Progenitor cell of endocrine pancreas (in vitro differentiated cells): Measurements from ENCODE around the gene MECP2. TPM values are rescaled to one million over a fixed set of nuclear protein-coding genes. Genes with fewer than 3 reads are reported as not detected.

Experiments used
- DNase-seq: peaks from one replicate; pipeline ENCODE4 v3.0.0; 2021; ENCODE audit warnings: low spot score; ENCODE audit not compliant: unreplicated experiment
- H3K27ac Mint-ChIP-seq: 2 replicates; pipeline ENCODE4 v1.8.0; 2021; ENCODE audit warnings: mild to moderate bottlenecking, moderate library complexity, mixed read lengths
- H3K27me3 Mint-ChIP-seq: 2 replicates; pipeline ENCODE4 v1.8.0; 2021; ENCODE audit warnings: mixed read lengths
- H3K36me3 Mint-ChIP-seq: 2 replicates; pipeline ENCODE4 v1.8.0; 2022; ENCODE audit warnings: mixed read lengths; ENCODE audit not compliant: insufficient read depth
- H3K4me1 Mint-ChIP-seq: 2 replicates; pipeline ENCODE4 v1.8.0; 2021; ENCODE audit warnings: low read depth, mixed read lengths
- H3K4me3 Mint-ChIP-seq: 2 replicates; pipeline ENCODE4 v1.8.0; 2021; ENCODE audit warnings: low read depth, mild to moderate bottlenecking, moderate library complexity, mixed read lengths
- H3K9me3 Mint-ChIP-seq: 2 replicates; pipeline ENCODE4 v1.8.0; 2021; ENCODE audit warnings: low read depth, mixed read lengths
- total RNA-seq: library from RNA; stranded (reverse); gene quantifications from 2 replicates; pipeline ENCODE4 v1.2.1, GENCODE V29; 2021
- TF ChIP-seq, protein P1 (sequence below): fragments of 200-600 bp; sonication (generic); IDR thresholded peaks from one replicate; pipeline ENCODE4 v1.5.0; 2021; ENCODE audit warnings: antibody characterized with exemption, mild to moderate bottlenecking; ENCODE audit not compliant: unreplicated experiment

Gene MECP2
- total RNA-seq, 1 donor from 2014 or later: 47.6 TPM

DNA sequence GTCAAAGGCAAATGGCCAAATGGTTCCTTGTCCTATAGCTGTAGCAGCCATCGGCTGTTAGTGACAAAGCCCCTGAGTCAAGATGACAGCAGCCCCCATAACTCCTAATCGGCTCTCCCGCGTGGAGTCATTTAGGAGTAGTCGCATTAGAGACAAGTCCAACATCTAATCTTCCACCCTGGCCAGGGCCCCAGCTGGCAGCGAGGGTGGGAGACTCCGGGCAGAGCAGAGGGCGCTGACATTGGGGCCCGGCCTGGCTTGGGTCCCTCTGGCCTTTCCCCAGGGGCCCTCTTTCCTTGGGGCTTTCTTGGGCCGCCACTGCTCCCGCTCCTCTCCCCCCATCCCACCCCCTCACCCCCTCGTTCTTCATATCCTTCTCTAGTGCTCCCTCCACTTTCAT is 42.7 kb upstream of the MECP2 start:
- Mint-ChIP-seq H3K9me3 (peaks cover 14% of the 10 kb centered on the region), H3K27me3 (peaks cover 10% of the 10 kb centered on the region)
- DNase-seq: no peak

DNA sequence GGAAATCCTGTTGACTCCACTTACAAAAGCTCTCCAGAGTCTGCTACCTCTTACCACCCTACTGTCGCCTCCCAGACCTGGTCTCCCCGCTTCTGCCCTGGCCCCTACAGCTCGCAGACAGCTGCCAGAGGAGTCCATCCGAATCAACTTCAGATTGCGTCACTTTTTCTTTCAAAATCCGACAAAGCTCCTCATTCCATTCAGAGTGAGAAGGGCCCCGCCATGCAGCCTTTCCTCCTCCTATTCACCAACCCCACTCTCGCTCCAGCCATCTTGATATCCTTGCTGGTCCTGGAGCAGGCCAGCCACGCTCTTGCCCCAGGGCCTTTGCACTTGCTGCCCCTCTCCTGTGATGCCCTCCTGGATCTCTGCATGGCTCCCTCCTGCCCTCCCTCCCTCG is 41.3 kb upstream of the MECP2 start:
- Mint-ChIP-seq H3K4me1 (peaks cover 2% of the 10 kb centered on the region), H3K36me3 (peaks cover 2% of the 10 kb centered on the region), H3K27me3 (peaks cover 10% of the 10 kb centered on the region), H3K27ac (no peak overlapping the region), H3K4me3 (no peak overlapping the region), H3K9me3 (peaks cover 14% of the 10 kb centered on the region)
- no peak for DNase-seq
- TF ChIP-seq, protein P1, sequence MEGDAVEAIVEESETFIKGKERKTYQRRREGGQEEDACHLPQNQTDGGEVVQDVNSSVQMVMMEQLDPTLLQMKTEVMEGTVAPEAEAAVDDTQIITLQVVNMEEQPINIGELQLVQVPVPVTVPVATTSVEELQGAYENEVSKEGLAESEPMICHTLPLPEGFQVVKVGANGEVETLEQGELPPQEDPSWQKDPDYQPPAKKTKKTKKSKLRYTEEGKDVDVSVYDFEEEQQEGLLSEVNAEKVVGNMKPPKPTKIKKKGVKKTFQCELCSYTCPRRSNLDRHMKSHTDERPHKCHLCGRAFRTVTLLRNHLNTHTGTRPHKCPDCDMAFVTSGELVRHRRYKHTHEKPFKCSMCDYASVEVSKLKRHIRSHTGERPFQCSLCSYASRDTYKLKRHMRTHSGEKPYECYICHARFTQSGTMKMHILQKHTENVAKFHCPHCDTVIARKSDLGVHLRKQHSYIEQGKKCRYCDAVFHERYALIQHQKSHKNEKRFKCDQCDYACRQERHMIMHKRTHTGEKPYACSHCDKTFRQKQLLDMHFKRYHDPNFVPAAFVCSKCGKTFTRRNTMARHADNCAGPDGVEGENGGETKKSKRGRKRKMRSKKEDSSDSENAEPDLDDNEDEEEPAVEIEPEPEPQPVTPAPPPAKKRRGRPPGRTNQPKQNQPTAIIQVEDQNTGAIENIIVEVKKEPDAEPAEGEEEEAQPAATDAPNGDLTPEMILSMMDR: no peak

More for the DNA sequence above, 42.7 kb upstream of the MECP2 start:
- no peak overlapping the region for H3K4me3 Mint-ChIP-seq
- TF ChIP-seq, protein P1: no peak
- H3K4me1 Mint-ChIP-seq: peaks cover 2% of the 10 kb centered on the region
- H3K36me3 Mint-ChIP-seq: peaks cover 2% of the 10 kb centered on the region
- H3K27ac Mint-ChIP-seq: no peak overlapping the region

DNA sequence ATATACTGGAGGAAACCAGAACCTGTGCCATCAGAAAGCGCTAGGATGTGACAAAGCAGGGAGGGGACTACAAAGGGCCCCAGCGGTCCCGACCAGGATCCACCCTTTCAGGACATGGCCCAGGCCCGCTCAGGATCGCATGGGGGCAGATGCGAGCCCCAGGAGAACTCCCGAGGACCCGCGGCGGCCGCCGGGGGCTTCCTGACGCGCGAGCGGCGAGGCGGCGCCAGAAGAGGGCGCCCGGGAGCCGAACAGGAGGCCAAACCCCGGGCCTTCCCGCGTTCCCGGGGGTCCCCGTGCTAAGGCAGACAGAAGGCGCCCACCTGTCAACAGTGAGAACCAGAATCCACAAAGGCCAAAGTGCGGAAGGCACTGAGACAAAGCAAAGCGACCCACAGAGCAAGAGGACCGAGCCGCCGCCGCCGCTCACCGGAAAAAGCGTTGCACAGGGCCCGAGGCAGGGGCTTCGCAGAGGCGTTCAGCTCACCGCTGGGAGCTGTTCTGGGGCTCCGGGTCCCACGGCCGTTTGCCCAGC is 39.2 kb upstream of the MECP2 start:
- TF ChIP-seq, protein P1: peak; percentile 78
- Mint-ChIP-seq H3K27ac (peak overlapping the region; percentile 33), H3K9me3 (peaks cover 14% of the 10 kb centered on the region), H3K36me3 (peaks cover 2% of the 10 kb centered on the region), H3K4me1 (peaks cover 2% of the 10 kb centered on the region), H3K4me3 (peak overlapping the region; percentile 45), H3K27me3 (peaks cover 10% of the 10 kb centered on the region)
- peak; percentile 67 for DNase-seq

DNA sequence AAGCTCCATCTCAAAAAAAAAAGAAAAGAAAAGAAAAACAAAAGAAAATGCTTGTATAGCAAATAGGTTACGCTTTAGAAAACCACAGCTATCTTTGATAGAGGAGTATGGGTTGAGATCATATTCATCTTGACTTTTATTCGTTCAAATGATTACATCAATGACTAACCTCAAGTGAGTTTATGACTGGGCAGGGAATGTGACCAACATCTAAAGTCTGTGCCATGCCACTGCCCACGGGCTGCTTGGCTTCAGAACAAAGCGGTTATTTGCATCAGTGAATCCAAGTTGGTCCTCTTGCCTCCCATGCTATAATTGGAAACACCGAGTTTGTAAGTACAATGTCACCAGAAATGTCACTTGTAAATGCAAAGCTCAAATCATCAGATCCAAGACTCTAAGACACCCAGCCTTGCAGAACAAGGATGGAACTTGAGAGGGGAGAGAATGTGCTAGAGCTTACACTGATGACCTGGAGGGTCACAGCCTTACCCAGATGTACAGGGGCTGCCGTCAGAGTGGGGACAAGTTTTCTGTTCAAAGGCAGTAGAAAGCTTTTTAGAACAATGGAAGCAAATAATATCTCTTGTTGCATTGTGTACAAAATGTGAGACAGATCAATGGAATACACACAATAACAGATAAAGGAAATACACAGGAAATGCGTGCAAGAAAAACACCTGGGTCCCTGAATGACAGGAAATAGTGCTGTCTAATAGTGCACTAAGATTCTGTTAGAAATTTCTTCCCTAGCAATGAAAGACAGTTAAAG is 38.1 kb upstream of the MECP2 start:
- Mint-ChIP-seq H3K9me3 (peaks cover 14% of the 10 kb centered on the region), H3K27ac (no peak overlapping the region), H3K4me3 (no peak overlapping the region), H3K36me3 (peaks cover 2% of the 10 kb centered on the region), H3K4me1 (peaks cover 2% of the 10 kb centered on the region), H3K27me3 (peaks cover 10% of the 10 kb centered on the region)
- no peak for DNase-seq
- TF ChIP-seq, protein P1: no peak

DNA sequence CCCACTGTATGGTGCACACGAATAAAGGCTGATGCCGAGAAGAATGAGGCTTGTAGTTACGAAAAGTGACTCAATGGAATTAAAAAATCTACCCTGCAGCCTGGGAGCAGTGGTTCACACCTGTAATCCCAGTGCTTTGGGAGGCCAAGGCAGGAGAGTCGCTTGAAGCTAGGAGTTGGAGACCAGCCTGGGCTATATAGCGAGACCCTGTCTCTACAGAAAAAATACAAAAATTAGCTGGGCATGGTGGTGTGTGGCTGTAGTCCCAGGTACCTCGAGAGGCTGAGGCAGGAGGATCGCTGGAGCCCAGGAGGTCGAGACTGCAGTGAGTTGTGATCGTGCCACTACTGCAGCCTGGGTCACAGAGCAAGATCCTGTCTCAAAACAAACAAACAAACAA is 34.8 kb upstream of the MECP2 start:
- Mint-ChIP-seq H3K4me1 (peaks cover 1% of the 10 kb centered on the region), H3K27me3 (peaks cover 7% of the 10 kb centered on the region), H3K36me3 (no peaks in the 10 kb centered on the region), H3K27ac (no peak overlapping the region), H3K4me3 (no peak overlapping the region), H3K9me3 (peaks cover 9% of the 10 kb centered on the region)
- no peak for DNase-seq
- TF ChIP-seq, protein P1: no peak
